ENCODE results near the gene GPR173.

DNA sequence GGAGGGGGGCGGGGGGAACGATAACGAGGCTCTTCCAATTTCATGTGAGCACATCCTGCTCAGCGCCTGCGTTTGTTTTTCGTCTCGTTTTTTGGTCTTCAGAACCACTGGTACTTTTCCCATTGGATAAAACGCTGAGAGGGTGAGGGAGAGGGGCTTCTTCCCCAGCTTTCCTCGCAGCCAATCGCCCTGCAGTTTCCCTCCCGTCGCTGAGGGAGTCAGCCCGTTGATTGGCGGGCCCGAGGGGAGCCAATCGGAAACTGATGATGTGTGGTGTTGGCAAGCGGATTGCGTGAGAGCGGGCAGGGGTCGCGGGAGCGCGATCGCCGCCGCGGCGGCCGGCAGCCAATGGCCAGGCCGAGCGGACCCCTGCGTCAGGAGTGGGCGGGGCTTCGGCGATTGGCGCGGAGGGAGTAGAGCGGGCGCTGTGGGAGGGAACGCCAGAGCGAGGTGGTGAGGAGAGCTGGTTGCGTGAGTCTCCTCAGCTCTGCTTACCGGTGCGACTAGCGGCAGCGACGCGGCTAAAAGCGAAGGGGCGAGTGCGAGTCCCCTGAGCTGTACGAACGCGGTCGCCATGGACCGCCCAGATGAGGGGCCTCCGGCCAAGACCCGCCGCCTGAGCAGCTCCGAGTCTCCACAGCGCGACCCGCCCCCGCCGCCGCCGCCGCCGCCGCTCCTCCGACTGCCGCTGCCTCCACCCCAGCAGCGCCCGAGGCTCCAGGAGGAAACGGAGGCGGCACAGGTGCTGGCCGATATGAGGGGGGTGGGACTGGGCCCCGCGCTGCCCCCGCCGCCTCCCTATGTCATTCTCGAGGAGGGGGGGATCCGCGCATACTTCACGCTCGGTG lies 33.6 kb downstream of the GPR173 start, which contains the start of gene TSPYL2:
- TF ChIP-seq, protein P1, sequence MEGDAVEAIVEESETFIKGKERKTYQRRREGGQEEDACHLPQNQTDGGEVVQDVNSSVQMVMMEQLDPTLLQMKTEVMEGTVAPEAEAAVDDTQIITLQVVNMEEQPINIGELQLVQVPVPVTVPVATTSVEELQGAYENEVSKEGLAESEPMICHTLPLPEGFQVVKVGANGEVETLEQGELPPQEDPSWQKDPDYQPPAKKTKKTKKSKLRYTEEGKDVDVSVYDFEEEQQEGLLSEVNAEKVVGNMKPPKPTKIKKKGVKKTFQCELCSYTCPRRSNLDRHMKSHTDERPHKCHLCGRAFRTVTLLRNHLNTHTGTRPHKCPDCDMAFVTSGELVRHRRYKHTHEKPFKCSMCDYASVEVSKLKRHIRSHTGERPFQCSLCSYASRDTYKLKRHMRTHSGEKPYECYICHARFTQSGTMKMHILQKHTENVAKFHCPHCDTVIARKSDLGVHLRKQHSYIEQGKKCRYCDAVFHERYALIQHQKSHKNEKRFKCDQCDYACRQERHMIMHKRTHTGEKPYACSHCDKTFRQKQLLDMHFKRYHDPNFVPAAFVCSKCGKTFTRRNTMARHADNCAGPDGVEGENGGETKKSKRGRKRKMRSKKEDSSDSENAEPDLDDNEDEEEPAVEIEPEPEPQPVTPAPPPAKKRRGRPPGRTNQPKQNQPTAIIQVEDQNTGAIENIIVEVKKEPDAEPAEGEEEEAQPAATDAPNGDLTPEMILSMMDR (IDR thresholded peaks at IDR 0.05; ENCODE audit: low read depth, low read length), result no peak
- no peak for TF ChIP-seq EZH2phosphoT487 (IDR thresholded peaks at IDR 0.05; ENCODE audit: low read depth)
